Stimulated activated CD8-positive, alpha-beta memory T cell treated with anti-CD3 and anti-CD28 coated beads, Interleukin-12 subunit alpha, Interleukin-12 subunit beta, amount 100 ng/mL, for 24 hours (primary cell): ENCODE results near the gene TRMT44.

Experiments used
- DNase-seq: peaks from one replicate; pipeline ENCODE4 v3.0.0-alpha.2; 2020; ENCODE audit errors: extremely low read depth

The TRMT44 gene

DNA sequence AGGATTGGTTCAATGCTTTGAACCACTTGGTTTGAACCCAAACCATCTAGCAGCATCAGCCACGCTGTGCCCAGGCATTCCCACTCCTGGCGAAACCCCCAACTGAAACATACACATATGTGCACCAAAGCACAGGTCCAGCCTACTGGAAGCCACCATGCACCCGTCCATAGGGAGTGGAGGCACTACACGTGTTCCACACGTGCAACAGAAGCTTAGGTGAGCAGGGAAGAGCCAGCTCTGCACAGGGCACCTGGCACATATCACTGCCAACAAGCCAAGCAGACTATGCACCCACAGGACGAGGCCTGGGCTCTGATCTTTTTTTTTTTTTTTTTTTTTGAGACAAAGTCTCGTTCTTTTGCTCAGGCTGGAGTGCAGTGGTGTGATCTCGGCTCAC, 73.4 kb downstream of the TRMT44 start:
- DNase-seq = no peak

GRCh38 chr4:8514391-8514790, 73.8 kb downstream of the TRMT44 start:
- no peak for DNase-seq

DNA sequence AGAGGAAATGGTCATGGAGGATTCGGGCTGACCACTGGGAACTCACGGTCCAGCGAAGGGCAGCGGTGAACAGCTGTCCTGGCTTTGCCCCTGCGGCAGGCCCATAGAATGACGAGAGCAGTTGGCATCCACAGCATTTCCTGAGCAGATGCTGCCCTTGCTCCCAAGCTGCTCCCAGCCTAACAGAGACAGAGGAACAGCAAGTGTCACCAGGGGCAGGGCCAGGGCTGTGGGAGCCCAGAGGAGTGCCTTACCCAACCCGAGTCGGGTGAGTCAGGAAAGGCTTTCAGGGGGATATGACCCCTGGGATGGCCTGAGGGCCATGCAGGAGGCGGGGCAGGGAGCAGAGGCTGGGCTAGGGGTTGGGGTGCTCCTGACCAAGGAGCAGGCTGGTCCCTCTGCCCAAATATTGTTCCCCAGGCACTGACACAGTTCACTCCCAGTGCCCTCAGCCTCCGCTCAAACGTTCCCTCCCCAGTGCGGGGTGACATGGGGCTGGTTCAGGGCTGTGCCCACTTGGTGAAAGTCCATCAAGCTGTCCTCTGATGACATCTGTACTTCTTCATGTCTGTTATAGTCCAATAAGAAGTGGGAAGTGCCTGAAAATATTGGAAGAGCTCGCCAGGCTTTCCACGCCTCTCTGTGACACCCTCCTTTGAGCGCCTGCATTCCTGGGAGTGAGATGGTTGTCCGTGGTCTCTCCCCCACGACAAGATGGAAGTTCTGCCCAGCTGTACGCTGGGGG, 74.9 kb downstream of the TRMT44 start:
- DNase-seq = no peak

DNA sequence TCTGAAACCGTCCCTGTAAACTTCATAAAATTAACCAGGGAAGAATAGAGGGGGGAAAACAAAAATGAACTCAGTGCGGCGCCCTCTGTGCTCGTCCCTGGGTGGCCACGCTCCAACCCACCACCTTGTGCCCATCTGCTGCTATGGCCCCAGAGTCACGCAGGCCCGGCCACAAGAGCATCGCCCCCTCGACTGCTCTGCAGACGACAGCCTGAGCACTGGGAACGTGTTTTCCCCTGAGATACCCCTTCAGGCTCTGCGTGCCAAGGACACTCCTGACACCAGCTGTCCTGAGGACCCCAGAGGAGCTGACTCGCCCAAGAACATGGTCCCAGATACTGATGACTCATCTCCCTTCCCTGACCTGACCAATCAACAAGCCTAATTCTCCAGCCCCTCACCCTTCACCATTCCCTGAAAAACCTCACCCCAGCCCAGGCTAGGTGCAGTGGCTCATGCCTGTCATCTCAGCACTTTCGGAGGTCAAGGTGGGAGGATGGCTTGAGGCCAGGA, 75.5 kb downstream of the TRMT44 start:
- DNase-seq = no peak

DNA sequence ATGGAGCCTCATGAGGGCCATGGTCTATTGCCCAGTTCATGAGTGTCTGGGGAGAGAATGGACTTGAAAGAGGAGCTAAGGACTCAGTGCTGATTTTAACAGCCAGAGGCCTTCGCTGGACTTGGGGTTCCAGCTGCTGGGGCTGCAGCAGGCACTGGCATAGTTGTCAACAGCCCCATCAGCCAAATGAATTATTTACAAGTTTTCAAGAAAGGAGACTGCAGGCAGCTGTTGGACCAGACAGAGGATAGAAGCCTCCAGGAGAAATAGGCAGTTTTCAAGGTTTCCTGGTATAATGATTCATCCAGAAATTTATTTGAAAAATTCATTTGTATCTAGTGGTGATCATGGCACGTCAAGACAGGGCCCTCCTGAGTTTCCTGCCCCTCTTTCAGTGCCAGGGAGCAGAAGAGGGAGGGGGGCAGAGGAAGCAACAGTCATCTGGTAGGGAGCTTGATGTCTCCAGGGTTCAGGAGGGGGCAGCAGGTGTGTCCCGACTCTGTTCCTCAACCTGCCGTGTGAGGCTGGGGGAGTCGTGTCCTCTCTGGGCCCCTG, 76.5 kb downstream of the TRMT44 start:
- DNase-seq = no peak

- no peak for DNase-seq
Observed at GRCh38 chr4:8517946-8518345, 77.4 kb downstream of the TRMT44 start.

DNA sequence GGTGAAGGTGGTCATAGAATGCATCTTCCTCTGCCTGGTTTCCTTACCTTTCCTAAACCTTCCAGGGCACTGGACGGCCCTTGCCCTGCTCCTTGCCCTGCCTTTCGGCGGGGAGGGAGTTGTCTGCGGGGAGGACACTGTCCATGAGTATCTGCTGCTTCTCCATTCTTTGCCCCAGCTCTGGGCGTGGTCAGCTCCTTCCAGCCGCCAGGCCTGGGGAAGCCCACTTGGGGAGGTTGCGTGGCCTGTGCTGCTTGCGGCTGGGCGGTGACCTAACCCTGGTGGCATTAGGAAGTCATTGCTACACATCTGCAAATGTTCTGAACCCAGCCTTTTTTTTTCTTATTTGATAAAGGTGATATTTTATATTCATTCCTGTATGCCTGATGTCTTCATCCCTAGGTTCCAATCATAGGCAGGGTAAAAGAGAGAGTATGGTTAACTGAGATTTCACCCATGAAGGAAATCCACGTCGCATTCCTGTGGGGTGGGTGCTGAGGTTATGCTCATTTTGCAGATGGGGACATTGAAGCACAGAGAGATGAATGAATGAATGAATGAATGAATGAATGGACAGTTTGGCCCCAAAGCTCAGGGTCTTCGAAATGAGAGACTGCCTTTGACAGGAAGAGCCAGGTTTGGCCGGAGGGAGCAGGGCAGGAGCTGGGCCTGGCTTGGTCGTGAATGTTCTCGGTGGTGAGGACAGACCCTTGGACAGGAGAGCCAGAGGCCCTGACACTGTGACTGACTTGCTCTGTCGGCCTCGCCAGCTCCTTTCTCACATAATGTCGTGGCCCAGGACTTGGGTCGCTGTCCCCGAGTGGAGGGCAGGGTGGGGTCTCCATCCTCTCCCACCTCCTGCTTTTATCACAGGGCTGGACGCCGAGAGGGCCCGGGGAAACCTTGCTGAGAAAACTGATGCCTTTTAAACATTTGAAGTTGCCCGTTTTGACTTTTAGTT, 81.9 kb downstream of the TRMT44 start:
- DNase-seq = no peak

GRCh38 chr4:8523175-8523574, 82.6 kb downstream of the TRMT44 start:
- no peak for DNase-seq

DNA sequence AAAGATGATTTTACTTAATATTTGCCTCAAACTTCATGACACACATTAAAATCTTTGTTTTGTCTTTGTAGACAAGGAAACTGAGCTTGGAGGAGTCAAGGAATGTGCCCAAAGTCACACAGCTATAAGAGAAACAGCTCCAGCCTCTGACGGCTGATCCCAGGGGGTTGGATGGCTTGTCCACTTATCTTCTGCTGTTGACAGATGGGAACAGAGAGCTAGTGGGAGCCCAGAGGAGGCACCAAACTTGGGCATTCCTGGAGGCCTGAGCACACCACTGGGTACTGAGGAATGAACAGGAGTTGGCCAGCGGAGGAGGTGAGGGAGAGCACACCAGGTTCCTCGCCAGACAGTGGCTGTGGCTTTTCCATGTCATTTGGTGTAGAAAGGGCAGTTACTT, 83.2 kb downstream of the TRMT44 start:
- no peak for DNase-seq

GRCh38 chr4:8524595-8525382, 84.2 kb downstream of the TRMT44 start:
- DNase-seq = no peak

DNA sequence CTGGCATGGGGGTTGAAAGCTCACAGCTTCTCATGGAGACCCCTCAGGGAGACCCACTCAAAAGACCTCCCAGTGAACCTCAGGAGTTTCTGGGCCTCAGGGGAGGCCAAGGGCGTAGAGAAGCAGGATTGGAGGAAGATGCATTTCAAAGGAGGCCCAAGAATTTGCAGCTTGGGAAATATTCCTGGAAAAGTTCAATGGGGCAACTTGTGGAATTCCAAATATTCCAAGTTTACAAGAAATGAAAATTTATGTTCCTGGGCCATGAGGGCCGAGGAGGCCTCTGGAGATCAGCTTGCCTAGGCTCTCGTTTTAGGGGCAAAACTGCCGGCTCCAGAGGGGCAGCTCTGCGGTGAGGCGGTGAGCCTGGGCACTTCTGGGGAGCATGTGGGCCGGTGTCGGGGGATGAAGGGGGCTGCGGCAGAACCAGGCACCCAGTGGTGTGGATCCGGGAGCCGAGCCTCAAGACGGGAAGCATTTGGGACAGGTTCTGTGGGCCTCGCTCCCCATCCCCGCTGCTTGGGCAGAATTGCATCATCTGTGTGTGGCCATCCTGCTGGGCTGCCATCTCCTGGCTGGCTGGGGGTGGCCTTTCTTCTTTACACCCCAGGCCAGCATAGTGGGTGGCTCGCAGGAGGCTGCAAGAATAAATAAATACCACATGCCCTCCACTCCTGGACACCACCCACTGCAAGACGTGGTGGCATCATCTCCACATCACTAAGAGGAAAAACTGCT, 85.0 kb downstream of the TRMT44 start:
- no peak for DNase-seq
